GM12878 (cell line): Measurements from ENCODE around the gene OLA1. TPM values are rescaled to one million over a fixed set of nuclear protein-coding genes. Genes with fewer than 3 reads are reported as not detected.

ENCODE experiments used
- ATAC-seq: fragments of 200-7000 bp; cut with Tn5 transposase; 3 replicates; pipeline ENCODE4 v1.9.1; 2020; ENCODE audit warnings: mild to moderate bottlenecking, moderate library complexity
- BruUV-seq: library from RNA; stranded (reverse); fragments of 400-500 nt; replicated peaks from 2 replicates; lab custom pipeline; 2021; lab: Mats Ljungman, UMichigan
- CTCF ChIA-PET: fragments of 300-600 bp; sonication (Branson Sonifier 250); formaldehyde crosslinking; extraction: SDS; loops from one replicate; lab custom pipeline; 2021; ENCODE audit warnings: inconsistent platforms; lab: Yijun Ruan, JAX
- POLR2A ChIA-PET: fragments of 350-600 bp; formaldehyde crosslinking; extraction: SDS; loops from one replicate; lab custom pipeline; 2021; ENCODE audit warnings: inconsistent platforms; lab: Charles Lee
- RAD21 ChIA-PET: fragments of 300-600 bp; sonication (Branson Sonifier 250); formaldehyde crosslinking; loops from one replicate; lab custom pipeline; 2023; ENCODE audit warnings: antibody characterized with exemption; ENCODE audit not compliant: unreplicated experiment; lab: Charles Lee
- SMC1A ChIA-PET: fragments of 300-600 bp; sonication (Branson Sonifier 250); formaldehyde crosslinking; loops from one replicate; lab custom pipeline; 2023; ENCODE audit not compliant: unreplicated experiment, uncharacterized antibody; lab: Charles Lee
- DNase-seq: peaks from one replicate; pipeline ENCODE4 v3.0.0-alpha.2; 2011; ENCODE audit warnings: low read depth, low spot score
- FAIRE-seq: peaks from 3 replicates; lab custom pipeline; 2011; peaks lifted over from hg19 to GRCh38; lab: Jason Lieb, UNC
- H2AFZ ChIP-seq: 2 replicates; pipeline ENCODE4 v1.6.0; 2011; ENCODE audit warnings: low read depth, low read length, control low read depth; ENCODE audit not compliant: control insufficient read depth
- H3K27ac ChIP-seq: 2 replicates; pipeline ENCODE4 v1.5.1; 2011; ENCODE audit warnings: control low read depth; ENCODE audit not compliant: control insufficient read depth, insufficient read depth
- H3K27me3 ChIP-seq, 2 experiments: replicated peaks in 1 of 2; 2 replicates each; pipeline versions ENCODE4 v1.6.0 to v1.6.1; 2011; ENCODE audit warnings: low read length in 1 of 2; ENCODE audit not compliant: control insufficient read depth in 2 of 2, insufficient read depth in 2 of 2
- H3K36me3 ChIP-seq, 2 experiments: 2 replicates each; pipeline ENCODE4 v1.5.1; 2011; ENCODE audit warnings: low read length in 1 of 2; ENCODE audit not compliant: control insufficient read depth in 2 of 2, insufficient read depth in 2 of 2
- H3K4me1 ChIP-seq: 2 replicates; pipeline ENCODE4 v1.6.1; 2011; ENCODE audit warnings: mild to moderate bottlenecking, low read length, moderate library complexity, mixed read lengths; ENCODE audit not compliant: control insufficient read depth, insufficient read depth
- H3K4me2 ChIP-seq: 2 replicates; pipeline ENCODE4 v1.6.0; 2011; ENCODE audit warnings: control low read depth; ENCODE audit not compliant: control insufficient read depth, insufficient read depth
- H3K4me3 ChIP-seq: fragments of 200-600 bp; sonication (generic); 2 replicates; pipeline ENCODE4 v1.5.1; 2016
- H3K79me2 ChIP-seq: 2 replicates; pipeline ENCODE4 v1.6.0; 2011; ENCODE audit warnings: low read length; ENCODE audit not compliant: control insufficient read depth, insufficient read depth
- H3K9ac ChIP-seq: 2 replicates; pipeline ENCODE4 v1.8.0; 2011; ENCODE audit warnings: low read length, control low read depth, mixed read lengths; ENCODE audit not compliant: control insufficient read depth, insufficient read depth
- H3K9me3 ChIP-seq: replicated peaks from 3 replicates; pipeline ENCODE4 v1.5.1; 2011; ENCODE audit warnings: mild to moderate bottlenecking, low read length; ENCODE audit not compliant: control insufficient read depth, insufficient read depth
- H4K20me1 ChIP-seq: 2 replicates; pipeline ENCODE4 v1.6.0; 2011; ENCODE audit not compliant: control insufficient read depth, insufficient read depth
- ASH2L ChIP-seq: fragments of 300-600, 200-600 bp; sonication (generic); IDR thresholded peaks from 2 replicates; pipeline ENCODE4 v1.6.1; 2017; ENCODE audit warnings: low read depth, mild to moderate bottlenecking, borderline replicate concordance
- ESRRA ChIP-seq: IDR thresholded peaks from 2 replicates; pipeline ENCODE4 v1.6.1; 2012; ENCODE audit warnings: mild to moderate bottlenecking, low read length, improper control_type of control experiment
- NRF1 ChIP-seq: conservative IDR thresholded peaks from 2 replicates; pipeline ENCODE4 v1.6.1; 2011; ENCODE audit warnings: mild to moderate bottlenecking, low read depth, low read length, improper control_type of control experiment
- SIN3A ChIP-seq: IDR thresholded peaks from 2 replicates; pipeline ENCODE4 v1.6.1; 2012; ENCODE audit warnings: low read depth, low read length, improper control_type of control experiment
- SRF ChIP-seq, 2 experiments: IDR thresholded peaks; 2 replicates each; pipeline ENCODE4 v1.6.1; 2011; ENCODE audit warnings: low read depth in 2 of 2, low read length in 2 of 2, mild to moderate bottlenecking in 1 of 2, moderate library complexity in 1 of 2
- STAT1 ChIP-seq: fragments of 450-650 bp; conservative IDR thresholded peaks from 2 replicates; pipeline ENCODE4 v1.6.1; 2014; ENCODE audit warnings: antibody characterized with exemption, mild to moderate bottlenecking
- SUPT20H ChIP-seq: IDR thresholded peaks from 2 replicates; pipeline ENCODE4 v1.6.1; 2011; ENCODE audit warnings: low read depth, mild to moderate bottlenecking, low read length, moderate library complexity, borderline replicate concordance; ENCODE audit not compliant: control insufficient read depth
- WRNIP1 ChIP-seq: IDR thresholded peaks from 2 replicates; pipeline ENCODE4 v1.6.1; 2011; ENCODE audit warnings: low read depth, low read length, improper control_type of control experiment, borderline replicate concordance
- ZNF24 ChIP-seq: fragments of 450-650 bp; IDR thresholded peaks from 2 replicates; pipeline ENCODE4 v1.6.1; 2017; ENCODE audit warnings: antibody characterized with exemption, mild to moderate bottlenecking
- in situ Hi-C: fragments of 300-500 bp; cut with MboI; formaldehyde crosslinking; loops from 9 replicates; pipeline ENCODE4 v1.14.3; 2018; ENCODE audit warnings: mixed read lengths
- intact Hi-C: fragments of 100-400 bp; cut with micrococcal nuclease; formaldehyde crosslinking; loops from one replicate; pipeline ENCODE4 v1.14.2; 2022; ENCODE audit not compliant: unreplicated experiment
- polyA plus RNA-seq, 11 experiments: library from polyadenylated mRNA; depleted of rRNA in 4 of 11; unstranded in 6 of 11; stranded (reverse) in 5 of 11; fragments of >200 nt; fragmentation: Nextera tagmentation in 4 of 11; fragmentation: Illumina TruSeq in 1 of 11; extraction: Ambion mirVana in 4 of 11; extraction: Trizol in 1 of 11; gene quantifications; 1 replicate in 1 of 11; 2 replicates in 10 of 11; pipeline versions ENCODE4 v1.2.1 to v1.2.3, GENCODE V29; 2011 to 2016; ENCODE audit warnings: inconsistent platforms in 2 of 11, missing spikeins in 2 of 11, low read depth in 1 of 11
- total RNA-seq, 4 experiments: library from RNA; depleted of rRNA in 3 of 4; stranded (reverse); fragments of >200 nt in 3 of 4; fragmentation: Illumina TruSeq in 1 of 4; extraction: Trizol in 1 of 4; gene quantifications; 2 replicates each; pipeline versions ENCODE4 v1.2.1 to v1.2.3, GENCODE V29; 2013 to 2021

The OLA1 gene
- total and polyA plus RNA-seq, 10 of the 15 experiments (the other 5 are each of a cell fraction or from before 2014, with no cell fraction given): 107 to 238 (median 142) TPM

GRCh38 chr2:174180726-174181236 lies 67.6 kb downstream of the OLA1 start:
- no peak for TF ChIP-seq SRF (IDR thresholded peaks at IDR 0.05; ENCODE audit: low read depth in 2 of 2, low read length in 2 of 2)
- TF ChIP-seq ESRRA: no peak
- no peak for TF ChIP-seq WRNIP1
- TF ChIP-seq SUPT20H: no peak
- no peak for TF ChIP-seq STAT1
- no peak for TF ChIP-seq SIN3A
- no peak for TF ChIP-seq ZNF24
- TF ChIP-seq NRF1: no peak
- no peak for TF ChIP-seq ASH2L
- intact Hi-C loops: no loop called here
- no peak overlapping the region for H2AFZ ChIP-seq
- no peaks in the 10 kb centered on the region; the same call in 2 of the 3 replicates for H3K9me3 ChIP-seq
- ChIA-PET CTCF (interaction anchor here (0.9 kb wide), 1 partner anchor 22 kb away, joined by 3 read pairs; no protein-coding TSS in a partner anchor), SMC1A (no interaction called here), POLR2A (no interaction called here), RAD21 (interaction anchor here (1.4 kb wide), 1 partner anchor 161 kb away, joined by 5 read pairs; no protein-coding TSS in a partner anchor)
- no peaks in the 10 kb centered on the region for H4K20me1 ChIP-seq
- peaks cover 7% of the 10 kb centered on the region for H3K79me2 ChIP-seq
- H3K27me3 ChIP-seq: no peaks in the 10 kb centered on the region
- DNase-seq (no peak), FAIRE-seq (no peak), ATAC-seq (no peak)
- no peak overlapping the region for H3K4me3 ChIP-seq
- no peak overlapping the region for H3K9ac ChIP-seq
- H3K27ac ChIP-seq: no peak overlapping the region
- no peak overlapping the region for H3K4me2 ChIP-seq
- in situ Hi-C loops: no loop called here
- no TSS peak for BruUV-seq
- H3K36me3 ChIP-seq: peaks cover 0 to 2% of the 10 kb centered on the region in 2 experiments; a peak in 2 of 4 replicates
- H3K4me1 ChIP-seq: peaks cover 8% of the 10 kb centered on the region; the same call in 1 of the 2 replicates
